Testis (tissue), 3 donors: ENCODE measurements around the gene GINS3. TPM values are rescaled to one million over a fixed set of nuclear protein-coding genes. Genes with fewer than 3 reads are reported as not detected.

Source experiments
- DNase-seq: peaks from one replicate; pipeline ENCODE4 v3.0.0-alpha.2; 2019
- H3K27ac ChIP-seq, 2 donors: fragments of 200-600 bp; sonication (generic); one replicate each; pipeline ENCODE4 v1.5.1; 2019
- H3K27me3 ChIP-seq: fragments of 200-600 bp; sonication (generic); one replicate; pipeline ENCODE4 v1.5.1; 2019
- H3K36me3 ChIP-seq: fragments of 200-600 bp; sonication (generic); one replicate; pipeline ENCODE4 v1.5.1; 2017; ENCODE audit warnings: low read depth; ENCODE audit errors: missing control alignments
- H3K4me1 ChIP-seq: fragments of 200-600 bp; sonication (generic); one replicate; pipeline ENCODE4 v1.5.1; 2019
- H3K4me3 ChIP-seq, 2 donors: fragments of 200-600 bp; sonication (generic); one replicate each; pipeline ENCODE4 v1.5.1; 2017 to 2019
- H3K9me3 ChIP-seq: fragments of 200-600 bp; sonication (generic); one replicate; pipeline ENCODE4 v1.5.1; 2017
- POLR2A ChIP-seq: fragments of 450-650 bp; IDR thresholded peaks from one replicate; pipeline ENCODE4 v1.6.1; 2017; ENCODE audit warnings: antibody characterized with exemption, mild to moderate bottlenecking, moderate library complexity
- WGBS, 2 donors: methylation state at CpG; one replicate each; pipeline ENCODE4 v1.1.5; 2018; 5-methylcytosine and 5-hydroxymethylcytosine counted together
- intact Hi-C: fragments of 100-400 bp; cut with DNase I; formaldehyde crosslinking; loops from one replicate; pipeline ENCODE4 v1.15.1; 2023; ENCODE audit warnings: low total_unique reads
- polyA plus RNA-seq: library from polyadenylated mRNA; stranded (reverse); fragments of 350-450 nt; fragmentation: Illumina TruSeq; extraction: RNeasy Lipid Tissue Mini Kit (QIAGEN cat#74804); gene quantifications from one replicate; pipeline ENCODE4 v1.2.3, GENCODE V29; 2014; ENCODE audit warnings: low read depth, low replicate concordance; ENCODE audit not compliant: insufficient read depth
- total RNA-seq, 2 donors: library from RNA; depleted of rRNA; stranded (reverse); fragments of >200 nt; gene quantifications; one replicate each; pipeline ENCODE4 v1.2.3, GENCODE V29; 2016
- TF ChIP-seq, protein P1 (sequence below), 3 experiments: fragments of 450-650 bp in 2 of 3; fragments of 200-600 bp in 1 of 3; sonication (generic) in 1 of 3; IDR thresholded peaks; one replicate each; pipeline ENCODE4 v1.5.1; 2016 to 2019; ENCODE audit warnings: antibody characterized with exemption in 3 of 3, mild to moderate bottlenecking in 2 of 3, moderate library complexity in 1 of 3

The GINS3 gene
- total and polyA plus RNA-seq, 3 donors from 2014 or later, result 16.1 to 19.0 (median 16.7) TPM

DNA sequence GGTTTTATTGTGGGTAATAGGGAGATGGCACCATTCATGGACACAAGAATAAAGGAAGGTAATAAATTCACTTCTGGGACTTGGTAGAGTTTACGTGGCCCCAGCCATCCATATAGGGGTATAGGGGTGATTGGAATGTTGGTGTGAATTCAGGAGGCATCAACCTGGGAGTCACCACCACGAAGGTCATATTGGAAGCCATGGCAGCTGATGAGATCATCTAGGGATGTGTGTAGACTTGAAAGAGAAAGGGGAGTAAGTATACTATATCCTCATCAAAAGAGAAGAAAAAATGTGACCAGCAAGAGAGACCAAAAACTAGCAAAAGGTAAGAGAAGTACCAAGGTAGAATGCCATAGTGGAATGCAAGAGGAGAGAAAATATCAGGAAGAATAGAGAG lies 26.6 kb upstream of the GINS3 start:
- Histone ChIP-seq H3K36me3 (no peaks in the 10 kb centered on the region), H3K27me3 (no peaks in the 10 kb centered on the region), H3K4me3 (no peak overlapping the region), H3K9me3 (no peaks in the 10 kb centered on the region), H3K4me1 (no peaks in the 10 kb centered on the region), H3K27ac (no peak overlapping the region)
- intact Hi-C loops, result no loop called here
- 47 to 59% methylated on average over 2 of the region's 2 CpGs for WGBS, 2 donors
- no peak for TF ChIP-seq POLR2A
- TF ChIP-seq, protein P1, sequence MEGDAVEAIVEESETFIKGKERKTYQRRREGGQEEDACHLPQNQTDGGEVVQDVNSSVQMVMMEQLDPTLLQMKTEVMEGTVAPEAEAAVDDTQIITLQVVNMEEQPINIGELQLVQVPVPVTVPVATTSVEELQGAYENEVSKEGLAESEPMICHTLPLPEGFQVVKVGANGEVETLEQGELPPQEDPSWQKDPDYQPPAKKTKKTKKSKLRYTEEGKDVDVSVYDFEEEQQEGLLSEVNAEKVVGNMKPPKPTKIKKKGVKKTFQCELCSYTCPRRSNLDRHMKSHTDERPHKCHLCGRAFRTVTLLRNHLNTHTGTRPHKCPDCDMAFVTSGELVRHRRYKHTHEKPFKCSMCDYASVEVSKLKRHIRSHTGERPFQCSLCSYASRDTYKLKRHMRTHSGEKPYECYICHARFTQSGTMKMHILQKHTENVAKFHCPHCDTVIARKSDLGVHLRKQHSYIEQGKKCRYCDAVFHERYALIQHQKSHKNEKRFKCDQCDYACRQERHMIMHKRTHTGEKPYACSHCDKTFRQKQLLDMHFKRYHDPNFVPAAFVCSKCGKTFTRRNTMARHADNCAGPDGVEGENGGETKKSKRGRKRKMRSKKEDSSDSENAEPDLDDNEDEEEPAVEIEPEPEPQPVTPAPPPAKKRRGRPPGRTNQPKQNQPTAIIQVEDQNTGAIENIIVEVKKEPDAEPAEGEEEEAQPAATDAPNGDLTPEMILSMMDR (IDR thresholded peaks at IDR 0.05), result no peak
- DNase-seq, result no peak

DNA sequence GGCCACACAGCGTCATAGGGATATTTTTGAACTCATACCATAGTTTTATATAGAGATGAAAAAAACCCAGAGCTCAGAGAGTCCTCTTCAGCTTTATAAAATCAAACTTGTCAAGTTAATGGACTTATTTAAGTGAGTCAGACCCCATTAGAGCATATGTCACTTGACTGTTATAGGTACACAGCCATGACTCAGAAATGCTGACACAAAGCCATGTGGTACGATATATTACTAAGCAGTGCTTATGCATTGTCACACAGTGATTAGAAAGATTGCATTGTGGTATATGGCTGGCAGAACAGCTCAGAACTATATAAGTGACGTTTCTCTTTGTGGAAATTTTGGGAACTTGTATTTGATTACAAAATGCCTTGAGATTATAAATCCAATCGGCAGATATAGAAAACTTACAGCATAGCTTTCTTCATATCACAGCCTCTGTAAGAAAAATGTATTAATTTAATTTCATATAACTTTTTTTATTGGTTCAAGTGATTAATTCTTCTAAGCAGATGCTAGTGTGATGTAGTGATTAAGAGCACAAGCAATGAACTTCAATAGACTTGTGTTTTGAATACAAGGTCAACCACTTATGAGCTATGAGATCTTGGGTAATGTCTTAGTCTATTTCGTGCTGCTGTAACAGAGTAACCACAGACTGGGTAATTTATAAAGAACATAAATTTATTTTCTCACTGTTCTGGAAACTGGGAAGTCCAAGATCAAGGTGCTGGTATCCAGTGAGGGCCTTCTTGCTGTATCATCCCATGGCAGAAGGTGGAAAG lies 25.8 kb upstream of the GINS3 start:
- Histone ChIP-seq H3K27ac (no peak overlapping the region), H3K36me3 (no peaks in the 10 kb centered on the region), H3K4me3 (no peak overlapping the region), H3K9me3 (no peaks in the 10 kb centered on the region), H3K4me1 (no peaks in the 10 kb centered on the region), H3K27me3 (no peaks in the 10 kb centered on the region)
- 80 to 85% methylated on average over 5 of the region's 5 CpGs for WGBS, 2 donors
- no peak for TF ChIP-seq POLR2A
- TF ChIP-seq, protein P1 (IDR thresholded peaks at IDR 0.05), result no peak
- intact Hi-C loops, result no loop called here
- DNase-seq, result no peak

DNA sequence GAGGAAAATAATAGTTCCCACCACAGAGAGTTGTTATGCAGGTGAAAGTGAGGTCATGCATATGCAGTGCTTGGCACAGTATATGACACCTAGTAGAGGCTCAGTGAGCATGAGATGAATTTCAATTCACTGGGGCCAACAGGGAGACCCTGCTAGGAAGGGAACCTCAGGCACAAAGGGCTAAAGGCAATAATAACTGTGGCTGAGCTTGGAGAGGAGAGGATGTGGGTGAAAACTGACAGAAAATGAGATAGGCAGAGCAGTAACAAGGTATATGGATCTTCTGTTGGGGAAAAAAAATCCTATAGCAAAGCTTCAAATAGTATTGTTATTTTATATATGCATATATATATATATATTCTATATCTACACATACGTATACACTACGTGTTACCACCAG lies 25.0 kb upstream of the GINS3 start:
- 87 to 94% methylated on average over 2 of the region's 2 CpGs for WGBS, 2 donors

DNA sequence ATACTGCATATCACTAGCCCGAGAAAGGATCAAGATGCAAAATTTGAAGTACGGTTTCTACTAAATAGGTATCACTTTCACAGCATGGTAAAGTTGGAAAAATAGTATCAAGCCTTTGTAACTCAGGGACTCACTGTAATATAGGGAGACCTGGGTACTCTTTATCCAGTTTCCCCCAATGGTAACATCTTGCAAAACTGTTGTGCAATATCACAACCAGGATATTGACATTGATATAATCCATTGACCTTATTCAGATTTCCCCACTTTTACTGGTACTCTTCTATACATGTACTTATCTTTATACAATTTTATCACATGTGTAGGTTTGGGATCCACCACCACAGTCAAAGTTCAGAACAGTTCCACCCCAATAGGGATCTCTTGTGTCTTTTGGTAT lies 20.4 kb upstream of the GINS3 start:
- intact Hi-C loops, result no loop called here
- H3K27ac ChIP-seq, result no peak overlapping the region
- 92 to 97% methylated on average over 2 of the region's 2 CpGs for WGBS, 2 donors
- H3K9me3 ChIP-seq, result no peaks in the 10 kb centered on the region
- TF ChIP-seq, protein P1 (IDR thresholded peaks at IDR 0.05), result no peak
- TF ChIP-seq POLR2A, result no peak
- no peaks in the 10 kb centered on the region for H3K4me1 ChIP-seq
- H3K4me3 ChIP-seq, result no peak overlapping the region
- H3K36me3 ChIP-seq, result no peaks in the 10 kb centered on the region
- no peaks in the 10 kb centered on the region for H3K27me3 ChIP-seq
- no peak for DNase-seq

More for the DNA sequence above, 25.0 kb upstream of the GINS3 start:
- intact Hi-C loops, result no loop called here
- Histone ChIP-seq H3K4me3 (no peak overlapping the region), H3K27ac (no peak overlapping the region), H3K27me3 (no peaks in the 10 kb centered on the region), H3K9me3 (no peaks in the 10 kb centered on the region), H3K4me1 (no peaks in the 10 kb centered on the region), H3K36me3 (no peaks in the 10 kb centered on the region)
- no peak for TF ChIP-seq POLR2A
- TF ChIP-seq, protein P1 (IDR thresholded peaks at IDR 0.05), result no peak
- no peak for DNase-seq

DNA sequence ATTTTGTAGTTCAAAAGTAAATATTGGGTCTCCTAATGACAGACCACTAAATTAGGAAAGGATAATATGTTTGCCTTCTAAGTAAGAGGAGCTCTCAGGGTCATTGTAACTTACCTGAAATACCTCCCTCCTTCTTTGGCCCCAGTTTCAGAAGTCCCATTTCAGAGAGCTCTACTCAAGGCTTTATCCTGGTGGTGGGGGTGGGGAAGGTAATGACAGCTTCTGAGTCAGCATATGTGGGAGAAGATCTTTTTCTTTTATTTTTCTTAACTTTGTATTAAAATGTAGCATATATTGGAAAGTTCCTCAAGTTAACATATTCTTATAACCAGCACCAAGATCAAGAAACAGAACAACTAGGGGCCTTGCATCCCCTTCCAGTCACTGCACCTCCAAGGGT lies 16.9 kb upstream of the GINS3 start:
- Histone ChIP-seq H3K27me3 (no peaks in the 10 kb centered on the region), H3K27ac (no peak overlapping the region), H3K4me1 (no peaks in the 10 kb centered on the region), H3K4me3 (no peak overlapping the region), H3K36me3 (no peaks in the 10 kb centered on the region), H3K9me3 (no peaks in the 10 kb centered on the region)
- intact Hi-C loops, result no loop called here
- TF ChIP-seq POLR2A, result no peak
- TF ChIP-seq, protein P1 (IDR thresholded peaks at IDR 0.05), result no peak
- no peak for DNase-seq
